Measurements from ENCODE around the gene ADH1B.
"Not testable (repeated sequence)": the region's sequence is repeated elsewhere in the genome, so short reads cannot be mapped to it uniquely, and the experiment has no call there.

The ADH1B gene

DNA sequence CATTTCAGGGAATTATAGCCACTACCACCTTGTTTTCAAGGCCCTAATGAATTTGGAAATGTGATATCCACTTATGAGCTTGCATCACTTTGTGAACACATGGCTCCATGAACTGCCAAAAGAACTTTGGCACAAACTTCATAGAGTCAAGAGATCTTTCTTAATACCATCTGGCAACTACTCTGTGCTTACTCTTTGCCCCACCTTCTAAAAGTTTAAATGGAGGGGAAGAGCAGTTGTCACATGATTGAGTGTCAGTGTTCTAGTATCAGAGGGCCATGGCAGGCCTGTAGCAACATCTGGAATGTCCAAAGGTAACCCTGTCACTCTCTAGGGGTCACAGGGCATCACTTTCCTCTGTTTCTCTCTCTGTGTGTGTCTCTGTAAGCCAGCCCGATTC, 2.6 kb upstream of the ADH1B start:
- FAIRE-seq, result no peak

GRCh38 chr4:99317811-99318210, 3.4 kb downstream of the ADH1B start:
- FAIRE-seq, result not testable (repeated sequence)

- FAIRE-seq, result no peak
Measured at GRCh38 chr4:99317354-99317753, 3.8 kb downstream of the ADH1B start.

DNA sequence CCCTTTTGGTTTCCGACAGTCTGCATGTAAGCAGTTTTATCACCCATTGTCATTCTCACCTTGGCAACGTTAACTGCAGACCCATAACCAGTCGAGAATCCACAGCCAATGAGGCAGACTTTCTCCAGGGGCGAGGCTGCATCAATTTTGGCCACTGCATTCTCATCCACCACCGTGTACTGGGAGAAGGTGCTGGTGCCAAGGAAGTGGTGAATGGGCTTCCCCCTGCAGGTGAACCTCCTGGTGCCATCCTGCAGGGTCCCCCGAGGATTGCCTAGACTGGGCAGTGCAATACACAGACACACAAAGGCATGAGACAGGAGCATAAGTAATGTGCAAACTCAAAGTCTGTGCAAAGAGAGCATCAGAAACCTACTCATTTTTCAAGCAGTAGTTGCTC, 5.4 kb downstream of the ADH1B start:
- no peak for FAIRE-seq

GRCh38 chr4:99314211-99314610, 7.0 kb downstream of the ADH1B start:
- no peak for FAIRE-seq

- FAIRE-seq, result no peak
Measured at GRCh38 chr4:99310389-99310788, 10.8 kb downstream of the ADH1B start.

DNA sequence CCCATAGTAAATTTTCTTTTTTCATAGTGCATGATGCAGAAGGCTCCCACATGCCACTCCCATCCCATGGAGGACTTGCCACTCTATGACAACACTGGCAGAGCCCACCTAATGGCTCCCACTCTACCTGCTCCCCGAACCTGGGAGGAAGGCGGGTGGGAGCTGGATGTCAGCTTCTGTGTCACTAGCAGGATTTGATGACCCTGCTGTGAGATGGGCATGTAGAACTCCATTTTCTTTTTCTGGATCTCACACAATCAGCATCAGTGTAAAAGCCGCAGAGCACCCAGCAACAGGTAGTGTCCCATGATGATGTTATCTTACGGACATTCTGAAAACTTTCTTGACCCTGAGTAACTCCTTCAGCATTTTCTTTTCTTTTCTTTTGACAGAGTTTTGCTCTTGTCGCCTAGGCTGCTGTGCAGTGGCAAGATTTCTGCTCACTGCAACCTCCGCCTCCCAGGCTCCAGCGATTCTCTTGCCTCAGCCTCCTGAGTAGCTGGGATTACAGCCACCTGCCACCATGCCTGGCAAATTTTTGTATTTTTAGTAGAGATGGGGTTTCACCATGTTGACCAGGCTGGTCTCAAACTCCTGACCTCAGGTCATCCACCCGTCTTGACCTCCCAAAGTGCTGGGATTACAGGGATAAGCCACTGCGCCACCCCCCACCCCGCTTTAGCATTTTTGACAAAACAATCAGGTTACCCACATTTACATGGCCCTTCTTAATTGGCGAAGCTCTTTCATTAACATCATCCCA, 15.4 kb downstream of the ADH1B start:
- no peak for FAIRE-seq

GRCh38 chr4:99301376-99302164, 19.6 kb downstream of the ADH1B start:
- FAIRE-seq, result no peak

GRCh38 chr4:99300934-99301333, 20.3 kb downstream of the ADH1B start:
- no peak for FAIRE-seq

DNA sequence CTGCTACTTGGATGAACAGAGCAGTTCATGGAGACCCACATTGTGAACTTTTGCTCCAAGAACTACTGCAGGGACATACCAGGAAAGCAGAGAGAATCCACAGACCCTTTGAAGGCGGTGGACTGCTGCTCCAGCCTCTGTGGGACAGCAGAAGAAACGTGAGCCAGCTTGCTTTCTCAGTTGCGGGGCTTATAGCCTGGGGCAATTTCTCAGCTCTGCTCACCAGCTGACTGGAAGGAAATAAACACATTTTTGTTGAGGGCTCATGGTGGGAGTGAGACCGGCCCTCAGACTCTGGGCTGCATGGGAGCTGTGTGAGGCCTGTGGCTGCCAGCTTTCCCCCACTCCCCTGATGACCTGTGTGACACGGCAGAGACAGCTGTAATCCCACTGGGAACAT, 27.8 kb downstream of the ADH1B start:
- no peak for FAIRE-seq

- peak; percentile 41 for FAIRE-seq
Measured at GRCh38 chr4:99290848-99291786, 30.1 kb downstream of the ADH1B start, which contains the start of gene ADH1A. Gene ADH1A, minus strand, starts transcription at chr4:99290985. Its CDS starts 71 bp downstream, at chr4:99290914.

DNA sequence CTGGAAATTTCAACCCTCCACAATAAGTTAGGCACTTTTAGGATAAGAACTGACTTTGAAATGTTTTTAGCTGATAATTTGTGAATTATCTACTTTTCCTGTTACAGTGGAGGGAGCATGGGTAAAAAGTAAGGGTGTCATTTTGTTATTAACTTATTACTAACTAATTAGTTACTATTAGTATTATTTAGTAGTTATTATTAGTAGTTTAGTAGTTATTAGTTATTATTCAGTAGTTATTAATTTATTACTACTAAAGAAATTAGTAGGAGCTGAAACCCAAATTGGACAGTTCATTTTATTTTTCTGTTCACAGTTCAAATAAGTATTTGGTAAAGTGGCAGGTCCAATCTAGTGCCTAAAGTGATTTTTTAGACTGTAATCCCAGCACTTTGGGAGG, 35.8 kb downstream of the ADH1B start:
- FAIRE-seq, result no peak

DNA sequence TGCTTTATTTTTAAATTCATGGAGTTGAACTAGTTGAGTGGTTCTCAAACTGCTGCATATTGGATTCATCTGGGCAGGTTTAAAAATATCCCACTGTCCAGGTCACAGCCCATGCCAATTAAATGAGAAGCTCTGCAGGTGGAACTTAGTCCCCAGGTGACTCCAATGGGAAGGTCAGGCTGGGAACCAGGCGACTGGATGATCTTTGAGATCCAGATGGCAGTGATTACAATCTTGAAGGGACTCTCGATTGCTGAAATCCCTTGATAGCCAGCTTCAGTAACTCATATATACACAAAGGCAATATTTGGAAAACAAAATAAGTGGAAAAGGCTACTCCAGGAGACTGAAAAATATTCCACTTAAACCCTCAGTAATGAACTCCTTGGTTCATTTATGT, 38.5 kb downstream of the ADH1B start:
- FAIRE-seq, result no peak

- FAIRE-seq, result no peak
Measured at GRCh38 chr4:99281261-99281660, 39.9 kb downstream of the ADH1B start.

GRCh38 chr4:99276417-99276816, 44.8 kb downstream of the ADH1B start:
- no peak for FAIRE-seq

GRCh38 chr4:99275885-99276284, 45.3 kb downstream of the ADH1B start:
- FAIRE-seq, result no peak

DNA sequence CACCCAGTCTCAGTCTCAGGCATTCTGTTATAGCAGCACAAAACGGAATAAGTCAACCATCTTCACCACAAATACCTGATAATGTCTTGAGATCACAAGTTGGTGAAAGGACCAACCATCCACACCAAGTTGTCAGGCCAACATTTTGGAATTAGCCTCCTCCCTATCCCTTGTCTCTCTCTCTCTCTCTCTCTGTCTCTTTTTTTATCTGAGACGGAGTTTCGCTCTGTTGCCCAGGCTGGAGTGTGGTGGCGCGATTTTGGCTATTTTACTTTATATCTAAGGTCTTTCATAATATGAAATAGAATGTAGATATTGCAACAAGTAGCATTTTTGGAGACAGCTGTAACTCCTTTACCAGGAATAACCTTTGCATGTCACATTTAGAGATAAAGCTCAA, 46.2 kb downstream of the ADH1B start:
- no peak for FAIRE-seq

DNA sequence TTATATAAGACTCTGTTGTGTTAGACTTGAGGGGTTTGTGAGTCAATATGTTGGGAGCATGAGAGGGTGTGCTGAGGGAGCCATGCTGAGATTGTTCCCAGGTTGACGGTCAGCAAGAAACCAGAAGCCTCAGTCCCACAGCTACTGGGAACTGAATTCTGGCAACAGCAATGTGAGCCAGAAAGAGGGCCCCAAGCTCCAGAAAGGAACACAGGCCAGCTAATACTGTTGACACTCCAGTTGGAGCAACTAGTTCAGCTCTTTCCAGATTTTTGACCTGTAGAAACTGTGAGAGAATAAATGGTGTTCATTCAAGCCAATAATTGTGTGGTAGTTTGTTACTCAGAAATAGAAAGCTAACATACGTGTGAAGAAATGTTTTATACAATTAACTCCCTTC, 47.5 kb downstream of the ADH1B start:
- no peak for FAIRE-seq

DNA sequence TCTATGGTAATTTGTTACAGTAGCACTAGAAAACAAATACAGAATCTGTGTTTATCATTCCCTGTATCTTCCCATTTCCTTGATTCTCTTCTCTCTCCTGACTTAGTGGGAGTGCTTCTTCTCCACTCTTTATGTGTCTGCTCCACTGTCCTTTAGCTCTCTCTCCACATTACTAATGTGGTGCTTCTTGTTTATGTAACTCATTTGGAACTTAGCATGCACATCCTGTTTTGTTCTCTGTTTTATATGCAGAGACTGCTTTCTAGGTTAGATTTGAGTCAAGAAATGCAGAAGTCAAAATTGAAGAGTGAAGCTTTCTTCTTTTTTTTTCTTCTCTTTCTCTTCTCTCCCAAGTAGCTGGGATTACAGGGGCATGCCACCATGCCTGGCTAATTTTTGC, 56.3 kb downstream of the ADH1B start:
- FAIRE-seq, result no peak

Measured in colon (tissue), 2 donors.